ENCODE measurements around the gene CNGA1. TPM values are rescaled to one million over a fixed set of nuclear protein-coding genes. Genes with fewer than 3 reads are reported as not detected.

The CNGA1 gene
- total and polyA plus RNA-seq, 4 donors, result 3.9 to 41.3 (median 17.1) TPM

GRCh38 chr4:48027653-48028052 lies 11.2 kb upstream of the CNGA1 start:
- no peak for TF ChIP-seq YY1 (IDR thresholded peaks at IDR 0.05)
- TF ChIP-seq GABPA (IDR thresholded peaks at IDR 0.05 in 1 of 2, conservative IDR thresholded peaks at IDR 0.05 in 1 of 2), result no peak
- TF ChIP-seq HNF4A (conservative IDR thresholded peaks at IDR 0.05), result no peak
- no peak for TF ChIP-seq EGR1 (IDR thresholded peaks at IDR 0.05; ENCODE audit: low read depth in 2 of 2)
- TF ChIP-seq RXRA (IDR thresholded peaks at IDR 0.05), result no peak
- no peak for TF ChIP-seq CTCF (IDR thresholded peaks at IDR 0.05; ENCODE audit: low read depth, low read length, missing input control)
- no peak for TF ChIP-seq RAD21 (IDR thresholded peaks at IDR 0.05)
- TF ChIP-seq JUND (IDR thresholded peaks at IDR 0.05), result no peak
- no peak for TF ChIP-seq TAF1 (conservative IDR thresholded peaks at IDR 0.05)
- no peak for TF ChIP-seq ZBTB33 (IDR thresholded peaks at IDR 0.05)
- no peak for TF ChIP-seq ATF3 (IDR thresholded peaks at IDR 0.05)
- H3K4me3 ChIP-seq (ENCODE audit: low read depth in 1 of 3, low read length in 3 of 3), result no peak overlapping the region

GRCh38 chr4:48025005-48025404 lies 8.5 kb upstream of the CNGA1 start:
- Histone ChIP-seq H3K9ac (ENCODE audit: low read depth in 1 of 2, low read length in 2 of 2) (no peak overlapping the region), H3K36me3 (ENCODE audit: control insufficient read depth in 4 of 4, insufficient read depth in 3 of 4, low read depth in 1 of 4, low read length in 3 of 4) (peaks cover 0 to 18% (median 9%) of the 10 kb centered on the region in 4 donors), H3K9me3 (ENCODE audit: control insufficient read depth in 4 of 4, low read length in 3 of 4) (no peaks in the 10 kb centered on the region), H3K27me3 (ENCODE audit: control insufficient read depth in 4 of 4, insufficient read depth in 4 of 4, low read length in 3 of 4) (no peaks in the 10 kb centered on the region), H3K4me1 (ENCODE audit: control insufficient read depth in 4 of 4, insufficient read depth in 4 of 4, low read length in 3 of 4) (peaks cover 0 to 3% (median 0%) of the 10 kb centered on the region in 4 donors), H3K4me3 (ENCODE audit: low read depth in 1 of 3, low read length in 3 of 3) (no peak overlapping the region), H3K27ac (ENCODE audit: low read depth in 1 of 2, low read length in 2 of 2) (no peak overlapping the region)
- no peak for DNase-seq (ENCODE audit: low spot score)
- WGBS, result 75% methylated on average over 2 of the region's 2 CpGs
- no peak for TF ChIP-seq REST (IDR thresholded peaks at IDR 0.05)
- TF ChIP-seq JUND (IDR thresholded peaks at IDR 0.05), result no peak
- no peak for TF ChIP-seq MAX (IDR thresholded peaks at IDR 0.05)
- TF ChIP-seq ZBTB33 (IDR thresholded peaks at IDR 0.05), result no peak
- TF ChIP-seq TAF1 (conservative IDR thresholded peaks at IDR 0.05), result no peak

More at GRCh38 chr4:48027653-48028052, 11.2 kb upstream of the CNGA1 start:
- H3K27ac ChIP-seq (ENCODE audit: low read depth in 1 of 2, low read length in 2 of 2), result no peak overlapping the region
- DNase-seq (ENCODE audit: low spot score), result no peak
- H3K4me1 ChIP-seq (ENCODE audit: control insufficient read depth in 4 of 4, insufficient read depth in 4 of 4, low read length in 3 of 4), result peaks cover 4 to 10% (median 5%) of the 10 kb centered on the region in 4 donors
- no peak overlapping the region for H3K9ac ChIP-seq (ENCODE audit: low read depth in 1 of 2, low read length in 2 of 2)
- H3K27me3 ChIP-seq (ENCODE audit: control insufficient read depth in 4 of 4, insufficient read depth in 4 of 4, low read length in 3 of 4), result no peaks in the 10 kb centered on the region
- H3K36me3 ChIP-seq (ENCODE audit: control insufficient read depth in 4 of 4, insufficient read depth in 3 of 4, low read depth in 1 of 4, low read length in 3 of 4), result peaks cover 0 to 18% (median 9%) of the 10 kb centered on the region in 4 donors
- H3K9me3 ChIP-seq (ENCODE audit: control insufficient read depth in 4 of 4, low read length in 3 of 4), result no peaks in the 10 kb centered on the region

Data from liver (tissue), 9 donors.